GM12874 (cell line): Measurements from ENCODE around the gene SF3B1.

Experiments used
- TF ChIP-seq, protein P1 (sequence below): IDR thresholded peaks from 2 replicates; pipeline ENCODE4 v1.5.1; 2011; ENCODE audit warnings: low read depth, mild to moderate bottlenecking, control low read depth, low read length, moderate library complexity; ENCODE audit not compliant: insufficient read depth

Gene SF3B1

DNA sequence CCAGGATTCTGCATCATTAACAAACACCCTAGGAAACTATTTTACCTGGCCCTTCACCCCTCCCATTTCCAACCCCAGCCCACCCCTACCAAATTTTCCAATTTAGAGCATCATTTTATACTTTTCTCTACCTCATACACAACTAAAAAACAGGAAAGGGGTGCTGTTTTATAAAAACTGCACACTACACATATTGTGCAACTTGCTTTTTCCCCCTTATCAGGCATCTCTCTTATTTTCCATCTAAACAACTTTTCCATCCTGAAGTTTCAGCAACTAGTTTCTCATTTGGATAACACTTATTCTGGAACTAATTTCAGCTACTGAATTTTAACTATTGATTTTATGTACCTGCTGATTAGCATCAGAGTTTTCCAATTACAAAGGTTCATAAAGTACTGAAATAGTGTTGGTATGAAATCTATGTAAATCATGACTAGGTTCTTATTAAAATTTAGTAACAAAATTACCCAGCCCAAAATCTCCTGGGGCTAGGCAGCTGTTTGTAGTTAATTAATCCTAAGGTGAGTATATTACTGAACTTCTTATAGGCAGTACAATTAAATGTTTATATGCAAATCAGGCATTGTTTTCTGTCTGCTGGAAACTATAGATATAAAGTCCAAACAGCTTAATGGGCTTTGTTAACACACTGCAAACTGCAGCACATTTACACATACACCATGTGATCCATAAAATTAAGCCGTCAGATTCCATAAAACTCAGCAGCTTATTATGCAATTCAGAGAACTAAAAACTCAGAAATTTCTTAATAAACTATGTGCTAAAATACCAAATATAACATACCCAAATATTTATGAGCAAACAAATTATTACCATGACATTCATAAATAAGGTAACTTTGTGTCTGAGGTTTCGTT lies 7.9 kb downstream of the SF3B1 start:
- TF ChIP-seq, protein P1, sequence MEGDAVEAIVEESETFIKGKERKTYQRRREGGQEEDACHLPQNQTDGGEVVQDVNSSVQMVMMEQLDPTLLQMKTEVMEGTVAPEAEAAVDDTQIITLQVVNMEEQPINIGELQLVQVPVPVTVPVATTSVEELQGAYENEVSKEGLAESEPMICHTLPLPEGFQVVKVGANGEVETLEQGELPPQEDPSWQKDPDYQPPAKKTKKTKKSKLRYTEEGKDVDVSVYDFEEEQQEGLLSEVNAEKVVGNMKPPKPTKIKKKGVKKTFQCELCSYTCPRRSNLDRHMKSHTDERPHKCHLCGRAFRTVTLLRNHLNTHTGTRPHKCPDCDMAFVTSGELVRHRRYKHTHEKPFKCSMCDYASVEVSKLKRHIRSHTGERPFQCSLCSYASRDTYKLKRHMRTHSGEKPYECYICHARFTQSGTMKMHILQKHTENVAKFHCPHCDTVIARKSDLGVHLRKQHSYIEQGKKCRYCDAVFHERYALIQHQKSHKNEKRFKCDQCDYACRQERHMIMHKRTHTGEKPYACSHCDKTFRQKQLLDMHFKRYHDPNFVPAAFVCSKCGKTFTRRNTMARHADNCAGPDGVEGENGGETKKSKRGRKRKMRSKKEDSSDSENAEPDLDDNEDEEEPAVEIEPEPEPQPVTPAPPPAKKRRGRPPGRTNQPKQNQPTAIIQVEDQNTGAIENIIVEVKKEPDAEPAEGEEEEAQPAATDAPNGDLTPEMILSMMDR: no peak

DNA sequence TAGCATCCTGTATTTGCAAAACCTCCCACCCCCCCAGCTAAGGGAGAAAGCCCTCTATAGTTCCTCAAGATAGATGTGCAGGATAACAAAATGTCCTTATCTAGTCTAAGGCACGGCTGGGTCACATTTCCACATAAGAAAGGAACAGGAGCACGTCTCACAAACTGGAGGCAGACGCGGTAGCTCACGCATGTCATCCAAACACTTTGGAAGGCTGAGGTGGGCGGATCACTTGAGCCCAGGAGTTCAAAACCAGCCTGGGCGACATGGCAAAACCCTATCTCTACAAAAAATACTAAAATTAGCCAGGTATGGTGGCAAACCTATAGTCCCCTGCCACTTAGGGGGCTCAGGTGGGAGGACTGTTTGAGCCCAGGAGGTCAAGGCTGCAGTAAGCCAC lies 9.3 kb downstream of the SF3B1 start:
- TF ChIP-seq, protein P1: no peak

- TF ChIP-seq, protein P1: no peak
Measured at GRCh38 chr2:197423307-197423706, 11.5 kb downstream of the SF3B1 start.

DNA sequence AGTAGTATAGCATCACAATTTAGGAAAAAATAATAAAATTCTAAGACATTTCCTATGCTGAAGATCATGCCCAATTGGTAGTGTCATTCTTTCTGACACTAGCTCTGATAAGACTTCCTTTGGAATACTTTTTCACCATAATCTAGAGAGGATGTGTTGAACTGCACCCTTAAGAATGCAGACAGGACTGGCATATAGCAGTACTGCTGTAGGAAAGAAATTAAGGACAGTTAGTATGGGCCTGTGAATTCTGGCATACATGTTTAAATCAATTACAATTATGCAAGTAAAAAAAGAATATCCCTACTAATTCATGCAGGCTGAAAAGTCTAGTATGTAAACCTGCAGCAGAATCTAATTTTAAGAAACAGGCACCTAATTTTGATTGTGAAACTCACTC lies 15.4 kb downstream of the SF3B1 start:
- TF ChIP-seq, protein P1: no peak

DNA sequence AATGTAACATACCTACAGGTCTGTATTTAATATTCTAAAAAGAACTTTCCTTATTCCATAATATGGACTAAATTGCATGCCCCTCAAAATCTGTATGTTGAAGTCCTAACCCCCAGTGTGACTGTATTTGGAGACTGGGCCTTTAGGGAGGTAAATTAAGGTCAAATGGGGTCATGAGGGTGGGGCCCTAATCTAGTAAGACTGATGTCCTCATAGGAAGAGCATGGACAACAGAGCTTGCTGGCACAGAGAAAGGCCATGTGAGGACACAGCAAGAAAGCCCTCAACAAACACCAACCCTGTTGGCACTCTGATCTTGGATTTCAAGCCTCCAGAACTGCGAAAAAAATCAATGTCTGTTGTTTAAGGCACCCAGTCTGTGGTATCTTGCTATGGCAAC lies 18.6 kb downstream of the SF3B1 start:
- TF ChIP-seq, protein P1: no peak

DNA sequence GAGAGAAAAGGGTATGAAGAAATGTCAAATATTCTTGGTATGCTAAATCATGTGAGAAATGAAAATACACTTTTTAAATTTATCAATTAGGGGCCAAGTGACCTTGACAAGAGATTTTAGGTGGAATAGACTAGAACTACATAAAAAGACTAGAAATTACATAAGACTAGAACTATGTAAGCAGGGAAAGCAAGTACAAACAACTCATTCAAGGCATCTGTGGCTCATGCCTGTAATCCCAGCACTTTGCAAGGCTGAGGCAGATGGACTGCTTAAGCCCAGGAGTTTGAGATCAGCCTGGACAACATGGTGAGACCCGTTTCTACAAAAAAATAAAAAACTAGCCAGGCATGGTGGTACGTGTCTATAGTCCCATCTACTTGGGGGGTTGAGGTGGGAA lies 20.3 kb downstream of the SF3B1 start:
- TF ChIP-seq, protein P1: no peak

DNA sequence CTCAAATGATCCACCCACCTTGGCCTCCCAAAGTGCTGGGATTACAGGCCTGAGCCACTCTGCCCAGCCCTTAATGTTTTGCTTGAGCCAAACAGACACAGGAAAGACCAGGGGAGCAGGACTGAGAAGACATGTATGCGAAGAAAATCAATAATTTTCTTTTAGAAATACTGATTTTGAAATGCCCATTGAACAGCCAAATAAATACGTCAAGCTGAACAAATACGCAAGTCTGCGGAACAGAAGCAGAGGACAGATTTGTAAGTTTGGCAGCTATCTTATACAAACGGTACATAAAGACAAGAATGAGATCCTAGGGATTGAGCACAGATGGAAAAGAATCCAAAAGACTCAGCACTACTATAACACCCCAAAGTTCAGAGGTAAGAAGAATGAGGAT lies 20.8 kb downstream of the SF3B1 start:
- TF ChIP-seq, protein P1: no peak
